Lung (tissue), 12 donors: ENCODE results near the gene PDE1C. TPM values are rescaled to one million over a fixed set of nuclear protein-coding genes. Genes with fewer than 3 reads are reported as not detected.
A peak's percentile ranks its signal among the peaks of the same experiment; 100 is the strongest.

ENCODE experiments used
- ATAC-seq: fragments of 200-7000 bp; cut with Tn5 transposase; one replicate; pipeline ENCODE4 v1.9.1; 2020; ENCODE audit warnings: moderate number of reproducible peaks; ENCODE audit not compliant: insufficient read depth, low FRiP score
- DNase-seq, 3 donors: peaks; one replicate each; pipeline ENCODE4 v3.0.0-alpha.2; 2013 to 2017
- H3K27ac ChIP-seq, 2 donors: one replicate each; pipeline ENCODE4 v1.5.1; 2013; ENCODE audit warnings: mild to moderate bottlenecking in 2 of 2, moderate library complexity in 2 of 2, control low read depth in 1 of 2, inconsistent platforms in 1 of 2, low read depth in 1 of 2, low read length in 1 of 2
- H3K27me3 ChIP-seq, 3 donors: one replicate each; pipeline ENCODE4 v1.5.1; 2013; ENCODE audit warnings: low read length in 2 of 3; ENCODE audit not compliant: control insufficient read depth in 3 of 3, insufficient read depth in 3 of 3
- H3K36me3 ChIP-seq, 4 donors: one replicate each; pipeline ENCODE4 v1.5.1; 2013; ENCODE audit warnings: low read length in 4 of 4, mild to moderate bottlenecking in 1 of 4, moderate library complexity in 1 of 4; ENCODE audit not compliant: control insufficient read depth in 4 of 4, insufficient read depth in 4 of 4
- H3K4me1 ChIP-seq, 5 donors: one replicate each; pipeline ENCODE4 v1.5.1; 2013; ENCODE audit warnings: low read length in 5 of 5, mild to moderate bottlenecking in 2 of 5, moderate library complexity in 1 of 5; ENCODE audit not compliant: control insufficient read depth in 5 of 5, insufficient read depth in 5 of 5
- H3K4me3 ChIP-seq: one replicate; pipeline ENCODE4 v1.5.1; 2013; ENCODE audit warnings: mild to moderate bottlenecking, control low read depth, moderate library complexity
- H3K9ac ChIP-seq, 2 donors: one replicate each; pipeline ENCODE4 v1.5.1; 2013; ENCODE audit warnings: low read length in 2 of 2, control low read depth in 1 of 2; ENCODE audit not compliant: insufficient read depth in 1 of 2
- H3K9me3 ChIP-seq, 4 donors: one replicate each; pipeline ENCODE4 v1.5.1; 2013; ENCODE audit warnings: low read length in 3 of 4, mild to moderate bottlenecking in 1 of 4, moderate library complexity in 1 of 4; ENCODE audit not compliant: control insufficient read depth in 4 of 4, insufficient read depth in 3 of 4
- WGBS, 2 donors: extraction: QIAGEN DNeasy Blood & Tissue Kit; methylation state at CpG; one replicate each; pipeline ENCODE4 v1.1.7; 2013; 5-methylcytosine and 5-hydroxymethylcytosine counted together
- polyA plus RNA-seq, 2 donors: library from polyadenylated mRNA; stranded (reverse); fragments of 200-250 nt; gene quantifications; one replicate each; pipeline ENCODE4 v1.2.1, GENCODE V29; 2013
- total RNA-seq, 2 donors: library from RNA; depleted of rRNA in 1 of 2; stranded (reverse); fragments of >200 nt in 1 of 2; gene quantifications; one replicate each; pipeline ENCODE4 v1.2.1, GENCODE V29; 2014 to 2021
- TF ChIP-seq, protein P1 (sequence below): IDR thresholded peaks from 2 replicates; pipeline ENCODE4 v1.5.1; 2012; ENCODE audit warnings: mild to moderate bottlenecking; ENCODE audit errors: control extremely low read depth, extremely low read depth
- donor health status: control.
- donor health status: control.
- donor health status: Bipolar disorder and iron deficiency.
- donor health status: healthy.
- donor health status: DM: yes; HTN: yes; CAD: no.

PDE1C gene
- total and polyA plus RNA-seq, 4 donors, result 1.9 to 14.3 (median 6.1) TPM

- H3K9ac ChIP-seq, result no peak overlapping the region
- TF ChIP-seq, protein P1, sequence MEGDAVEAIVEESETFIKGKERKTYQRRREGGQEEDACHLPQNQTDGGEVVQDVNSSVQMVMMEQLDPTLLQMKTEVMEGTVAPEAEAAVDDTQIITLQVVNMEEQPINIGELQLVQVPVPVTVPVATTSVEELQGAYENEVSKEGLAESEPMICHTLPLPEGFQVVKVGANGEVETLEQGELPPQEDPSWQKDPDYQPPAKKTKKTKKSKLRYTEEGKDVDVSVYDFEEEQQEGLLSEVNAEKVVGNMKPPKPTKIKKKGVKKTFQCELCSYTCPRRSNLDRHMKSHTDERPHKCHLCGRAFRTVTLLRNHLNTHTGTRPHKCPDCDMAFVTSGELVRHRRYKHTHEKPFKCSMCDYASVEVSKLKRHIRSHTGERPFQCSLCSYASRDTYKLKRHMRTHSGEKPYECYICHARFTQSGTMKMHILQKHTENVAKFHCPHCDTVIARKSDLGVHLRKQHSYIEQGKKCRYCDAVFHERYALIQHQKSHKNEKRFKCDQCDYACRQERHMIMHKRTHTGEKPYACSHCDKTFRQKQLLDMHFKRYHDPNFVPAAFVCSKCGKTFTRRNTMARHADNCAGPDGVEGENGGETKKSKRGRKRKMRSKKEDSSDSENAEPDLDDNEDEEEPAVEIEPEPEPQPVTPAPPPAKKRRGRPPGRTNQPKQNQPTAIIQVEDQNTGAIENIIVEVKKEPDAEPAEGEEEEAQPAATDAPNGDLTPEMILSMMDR, result no peak
- ATAC-seq, result no peak
Measured at GRCh38 chr7:31896925-31897324, 173.3 kb downstream of the PDE1C start.

DNA sequence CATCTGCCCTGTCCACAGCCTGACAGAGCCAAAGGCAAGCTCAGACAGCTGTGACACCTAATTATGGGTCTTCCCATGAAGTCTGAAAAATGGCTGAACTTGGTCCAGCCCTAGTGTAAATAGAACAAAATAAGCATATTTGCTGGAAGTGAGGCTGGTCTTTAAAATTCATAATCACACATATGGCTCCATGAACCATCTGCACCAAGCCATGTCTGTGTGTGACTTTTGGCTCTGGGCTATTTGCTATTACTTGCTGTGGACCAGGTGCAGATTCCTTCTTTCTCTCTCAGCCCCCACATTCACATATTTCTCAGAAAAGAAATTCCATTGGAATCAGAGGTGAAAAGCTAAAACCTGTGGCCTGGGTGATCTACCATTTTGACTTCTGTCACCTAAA, 175.9 kb downstream of the PDE1C start:
- no peak overlapping the region for H3K9ac ChIP-seq

More at GRCh38 chr7:31896925-31897324, 173.3 kb downstream of the PDE1C start:
- Histone ChIP-seq H3K9me3 (peaks cover 0 to 3% (median 0%) of the 10 kb centered on the region in 4 donors), H3K4me1 (peaks cover 0 to 12% (median 0%) of the 10 kb centered on the region in 5 donors), H3K4me3 (no peak overlapping the region), H3K27me3 (no peaks in the 10 kb centered on the region), H3K27ac (no peak overlapping the region), H3K36me3 (no peaks in the 10 kb centered on the region)
- no peak for DNase-seq
- 74 to 89% methylated on average over 6 of the region's 6 CpGs for WGBS, 2 donors

DNA sequence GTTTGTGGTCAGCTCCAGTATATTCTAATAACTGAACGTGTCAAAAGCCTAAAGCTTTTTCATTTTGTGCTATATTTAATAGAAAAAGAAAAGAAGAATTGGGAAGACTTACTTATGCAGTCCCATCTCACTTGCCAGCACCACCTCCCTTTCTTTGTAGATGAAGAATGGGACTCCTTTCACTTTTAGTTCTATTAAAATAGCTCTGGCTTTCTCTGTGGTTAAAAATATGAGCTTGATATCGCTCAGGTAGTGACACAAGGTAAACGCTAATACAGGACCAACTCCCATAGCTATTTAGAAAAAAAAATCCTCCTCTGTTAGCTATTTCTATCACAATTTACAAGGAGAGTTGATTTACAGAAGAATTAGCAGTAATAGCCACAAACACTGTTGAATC, 176.8 kb downstream of the PDE1C start:
- no peak for ATAC-seq
- TF ChIP-seq, protein P1, result no peak
- Histone ChIP-seq H3K4me1 (peaks cover 0 to 13% (median 0%) of the 10 kb centered on the region in 5 donors), H3K27me3 (no peaks in the 10 kb centered on the region), H3K9me3 (peaks cover 0 to 3% (median 0%) of the 10 kb centered on the region in 4 donors), H3K36me3 (no peaks in the 10 kb centered on the region), H3K4me3 (no peak overlapping the region), H3K27ac (peak overlapping the region in 1 of 2 donors; percentile 25), H3K9ac (no peak overlapping the region)
- WGBS, 2 donors, result 70 to 74% methylated on average over 3 of the region's 3 CpGs
- DNase-seq, result no peak

More for the DNA sequence above, 175.9 kb downstream of the PDE1C start:
- Histone ChIP-seq H3K4me3 (no peak overlapping the region), H3K36me3 (no peaks in the 10 kb centered on the region), H3K27ac (no peak overlapping the region), H3K9me3 (peaks cover 0 to 3% (median 0%) of the 10 kb centered on the region in 4 donors), H3K4me1 (peaks cover 0 to 15% (median 0%) of the 10 kb centered on the region in 5 donors), H3K27me3 (no peaks in the 10 kb centered on the region)
- TF ChIP-seq, protein P1, result no peak
- ATAC-seq, result no peak
- no peak for DNase-seq
